ENCODE data around the gene CITED2.
"Not testable (repeated sequence)": the region's sequence is repeated elsewhere in the genome, so short reads cannot be mapped to it uniquely, and the experiment has no call there.

Gene CITED2

DNA sequence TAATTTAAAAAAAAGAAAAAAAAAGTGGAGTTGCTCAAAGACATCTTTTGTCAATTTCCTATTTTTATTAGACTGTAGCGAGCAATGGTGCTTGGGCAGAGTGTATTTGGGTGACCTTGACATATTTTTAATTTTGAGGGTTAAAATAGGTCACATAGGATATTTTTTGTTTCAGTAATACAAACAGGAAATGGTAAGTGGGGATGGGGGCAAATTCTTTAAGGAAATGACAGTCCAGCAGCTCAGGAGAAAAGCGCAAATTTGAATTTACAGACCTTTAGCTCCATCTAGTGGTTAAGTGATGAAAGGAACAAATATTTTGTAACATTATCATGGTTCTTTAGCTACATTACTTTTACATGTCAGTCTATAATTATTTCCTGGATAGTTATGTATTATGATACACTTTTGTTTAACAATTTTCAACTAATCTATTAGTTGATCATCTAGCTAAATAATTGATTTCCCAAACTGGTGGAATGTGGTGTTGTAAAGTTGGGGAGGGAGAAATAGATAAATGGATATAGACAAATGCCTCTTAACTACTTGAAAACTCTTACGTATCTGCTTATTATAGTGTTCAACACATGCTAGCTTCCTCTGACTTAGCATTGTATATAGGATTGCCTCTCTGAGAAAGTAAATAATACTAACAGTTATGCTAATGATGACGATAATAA lies 10.0 kb downstream of the CITED2 start:
- DNase-seq (ENCODE audit: low spot score): peak; percentile 74

DNA sequence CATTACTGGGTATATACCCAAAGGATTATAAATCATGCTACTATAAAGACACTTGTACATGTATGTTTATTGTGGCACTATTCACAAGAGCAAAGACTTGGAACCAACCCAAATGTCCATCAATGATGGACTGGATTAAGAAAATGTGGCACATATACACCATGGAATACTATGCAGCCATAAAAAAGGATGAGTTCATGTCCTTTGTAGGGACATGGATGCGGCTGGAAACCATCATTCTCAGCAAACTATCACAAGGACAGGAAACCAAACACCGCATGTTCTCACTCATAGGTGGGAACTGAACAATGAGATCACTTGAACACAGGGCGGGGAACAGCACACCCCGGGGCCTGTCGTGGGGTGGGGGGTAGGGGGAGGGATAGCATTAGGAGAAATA lies 10.7 kb downstream of the CITED2 start:
- not testable (repeated sequence) for DNase-seq (ENCODE audit: low spot score)

DNA sequence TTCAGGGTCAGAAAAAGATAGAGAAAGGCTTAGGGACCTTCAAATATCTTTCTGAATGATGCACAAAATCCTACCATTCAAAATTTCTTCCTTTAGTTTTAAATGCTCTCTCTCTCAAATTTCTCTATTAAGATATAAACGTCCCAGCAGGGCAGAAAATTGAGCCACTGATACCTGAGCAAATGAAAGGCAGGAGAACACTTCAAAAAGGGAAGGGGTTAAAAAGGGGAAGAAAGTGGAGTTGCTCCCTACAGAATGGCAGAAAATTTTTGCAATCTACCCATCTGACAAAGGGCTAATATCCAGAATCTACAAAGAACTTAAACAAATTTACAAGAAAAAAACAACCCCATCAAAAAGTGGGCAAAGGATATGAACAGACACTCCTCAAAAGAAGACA lies 11.3 kb downstream of the CITED2 start:
- DNase-seq (ENCODE audit: low spot score): not testable (repeated sequence)

DNA sequence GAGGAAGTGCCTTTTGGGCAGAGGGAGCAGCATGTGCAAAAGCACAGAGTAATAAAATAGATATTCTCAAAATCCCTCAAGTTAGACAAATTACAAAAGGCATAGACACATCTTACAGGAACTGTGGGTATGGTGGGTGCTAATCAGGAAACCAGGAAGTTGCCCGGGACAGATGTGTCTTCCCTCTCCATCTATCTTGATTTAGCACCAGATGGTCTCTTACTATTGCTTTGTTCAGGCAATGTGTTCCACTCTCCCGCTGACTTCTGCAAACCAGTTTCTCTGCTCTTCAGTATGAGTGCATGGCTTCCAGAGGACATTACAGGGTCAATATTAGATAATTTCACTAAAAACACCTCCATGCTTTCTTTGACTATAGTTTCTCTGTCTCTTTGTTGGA lies 13.2 kb downstream of the CITED2 start:
- DNase-seq (ENCODE audit: low spot score): no peak

DNA sequence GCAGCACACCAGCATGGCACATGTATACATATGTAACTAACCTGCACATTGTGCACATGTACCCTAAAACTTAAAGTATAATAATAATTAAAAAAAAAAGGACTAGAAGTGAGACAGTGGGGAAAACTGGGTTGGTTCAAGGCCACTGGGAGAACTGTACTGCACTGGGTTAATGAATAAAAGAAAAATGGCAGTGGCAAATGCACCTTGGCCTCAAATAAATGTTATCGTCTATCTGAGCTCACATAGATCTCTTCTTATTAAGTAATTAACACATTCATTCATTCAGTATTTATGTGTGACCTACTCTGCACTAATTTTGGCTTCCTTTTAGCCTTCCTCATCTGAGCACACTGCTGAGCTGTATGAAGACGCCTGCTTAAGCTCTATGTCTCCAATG lies 17.5 kb downstream of the CITED2 start:
- DNase-seq (ENCODE audit: low spot score): no peak

DNA sequence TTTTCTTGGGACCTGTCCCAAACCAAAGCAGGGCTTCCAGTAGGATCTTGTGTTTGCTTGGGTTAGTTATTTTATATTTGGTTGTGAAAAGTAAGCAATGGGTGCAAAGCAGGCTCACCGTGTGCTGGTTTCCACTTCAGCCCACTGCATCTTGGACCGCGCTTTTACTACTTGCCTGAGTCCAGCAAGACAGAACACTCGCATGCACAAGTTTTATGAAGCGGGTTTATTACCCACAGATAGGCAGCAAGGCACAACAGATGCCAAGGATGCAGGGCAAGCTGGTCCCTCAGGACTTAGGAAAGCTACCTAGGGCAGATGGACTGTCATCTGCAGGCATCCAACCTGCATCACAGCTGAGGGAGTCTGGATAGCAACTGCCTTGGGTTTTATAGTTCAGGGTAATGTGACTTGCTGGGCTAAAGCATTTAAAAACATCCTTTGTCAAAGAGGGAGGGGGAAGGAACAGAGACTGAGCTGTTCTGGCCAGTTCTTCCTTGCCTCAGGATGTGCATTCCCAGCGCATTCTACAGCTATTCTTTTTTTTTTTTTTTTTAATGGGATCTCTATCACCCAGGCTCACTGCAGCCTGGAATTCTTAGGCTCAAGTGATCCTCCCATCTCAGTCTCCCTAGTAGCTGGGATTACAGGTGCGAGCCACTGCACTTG lies 18.5 kb downstream of the CITED2 start:
- DNase-seq (ENCODE audit: low spot score): no peak

DNA sequence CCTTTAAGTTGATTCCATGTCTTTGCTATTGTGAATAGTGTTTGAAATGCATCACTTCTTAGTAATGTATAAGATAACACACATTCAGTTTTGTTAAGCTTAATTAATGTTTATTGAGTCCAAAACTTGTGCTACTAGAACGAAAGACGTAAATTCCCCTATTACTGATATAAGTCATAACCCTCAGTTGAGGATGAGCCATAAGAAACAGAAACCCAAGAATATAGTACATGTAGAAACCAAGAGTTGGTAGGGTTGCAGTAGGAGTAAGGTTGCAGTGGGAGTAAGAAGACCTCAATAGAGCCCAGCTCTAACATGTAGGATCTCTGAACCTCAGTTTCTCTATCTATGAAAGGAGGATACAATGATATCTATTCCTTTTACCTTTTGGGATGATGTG lies 19.3 kb downstream of the CITED2 start:
- no peak for DNase-seq (ENCODE audit: low spot score)

DNA sequence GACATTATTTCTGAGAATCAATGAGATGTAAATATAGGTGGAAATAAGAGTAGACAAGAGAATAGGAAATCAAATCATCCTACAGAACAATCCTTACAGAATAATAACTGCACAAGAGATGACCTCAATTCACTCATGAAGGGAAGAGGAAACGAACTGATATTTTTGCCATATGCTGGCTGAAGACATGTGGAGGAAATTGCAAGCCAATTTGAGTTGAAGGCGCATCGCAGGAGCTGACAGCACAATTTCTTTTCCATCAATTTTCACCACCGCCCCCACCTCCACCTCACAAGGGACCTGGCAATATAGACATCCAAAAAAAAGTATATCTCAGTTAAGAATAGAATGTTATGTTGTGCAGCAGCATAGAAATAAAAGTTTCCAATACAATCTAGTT lies 20.3 kb downstream of the CITED2 start:
- DNase-seq (ENCODE audit: low spot score): no peak

DNA sequence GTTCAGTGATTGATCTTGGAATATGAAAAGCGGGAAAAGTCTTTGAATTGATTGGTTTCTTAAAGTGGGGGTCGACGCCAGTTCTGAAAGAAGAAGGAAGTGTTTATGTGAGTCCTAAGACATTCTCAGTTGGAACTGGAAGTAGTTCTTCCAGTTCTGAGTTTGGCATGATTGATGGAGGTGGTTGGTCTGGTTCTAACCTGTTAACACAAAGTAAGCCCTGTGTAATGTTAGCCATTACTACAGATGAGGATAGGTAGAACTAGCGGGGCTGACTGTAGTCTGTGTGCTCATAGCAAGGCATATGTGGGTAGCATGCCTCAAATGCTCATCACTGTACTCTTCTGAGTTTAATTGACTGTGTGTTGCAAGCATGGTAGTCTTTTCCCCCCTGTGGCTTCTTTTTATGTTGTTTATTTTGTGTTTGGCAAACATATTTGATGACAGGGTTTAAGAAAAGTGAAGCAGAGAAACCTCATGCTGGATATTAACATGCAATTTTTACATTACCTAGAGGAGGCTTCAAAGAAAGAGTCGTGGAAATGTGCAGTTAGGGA lies 24.9 kb downstream of the CITED2 start:
- no peak for DNase-seq (ENCODE audit: low spot score)

DNA sequence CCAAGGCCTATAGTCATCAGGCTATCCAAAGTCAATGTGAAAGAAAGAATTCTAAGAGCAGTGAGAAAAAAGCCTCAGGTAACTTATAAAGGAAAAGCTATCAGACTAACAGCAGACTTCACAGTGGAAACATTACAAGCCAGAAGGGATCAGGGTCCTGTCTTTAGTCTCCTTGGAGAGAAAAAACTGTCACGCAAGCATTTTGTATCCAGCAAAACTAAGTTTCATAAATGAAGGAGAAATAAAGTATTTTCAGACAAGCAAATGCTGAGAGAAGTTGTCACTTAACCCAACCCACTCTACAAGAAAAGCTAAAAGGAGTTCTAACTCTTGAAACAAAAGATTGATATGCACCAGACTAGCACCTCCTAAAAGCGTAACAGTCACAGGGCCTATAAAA lies 28.1 kb downstream of the CITED2 start:
- no peak for DNase-seq (ENCODE audit: low spot score)

DNA sequence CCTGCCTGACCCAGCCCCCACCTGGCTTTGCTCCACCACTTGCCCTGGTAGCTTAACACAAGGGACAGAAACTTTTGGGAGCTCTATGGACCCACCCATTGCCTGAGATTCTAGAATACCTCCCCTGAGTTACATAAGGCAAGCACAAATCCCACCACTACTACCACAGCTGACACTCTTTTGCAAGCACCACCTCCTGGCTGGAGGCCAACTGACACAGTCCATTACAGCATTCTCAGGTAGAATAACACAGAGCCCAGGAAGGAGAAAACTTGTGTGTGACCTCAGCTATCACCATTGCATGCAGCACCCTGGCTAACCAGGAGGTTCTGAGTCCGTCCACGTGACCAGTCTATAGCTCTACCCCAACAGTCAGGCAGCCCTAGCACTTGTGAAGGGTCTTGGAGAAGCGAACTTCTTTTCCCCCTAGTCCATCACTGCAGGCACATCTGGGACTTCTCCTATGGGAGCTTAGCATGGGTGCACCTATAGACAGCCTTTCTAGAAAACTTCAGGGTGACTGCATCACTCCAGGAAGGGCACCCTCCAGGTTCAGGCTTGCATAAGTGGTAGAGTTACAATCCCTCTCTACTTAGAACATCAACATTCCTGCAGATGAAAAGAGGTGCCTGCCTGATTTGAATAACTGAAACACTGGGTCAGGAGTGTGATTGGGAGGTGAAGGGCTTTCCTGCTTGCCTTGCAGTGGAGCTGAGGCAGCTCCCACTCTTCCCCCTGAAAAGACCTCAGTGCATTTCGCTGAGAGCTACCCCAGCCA lies 30.1 kb downstream of the CITED2 start:
- DNase-seq (ENCODE audit: low spot score): no peak

DNA sequence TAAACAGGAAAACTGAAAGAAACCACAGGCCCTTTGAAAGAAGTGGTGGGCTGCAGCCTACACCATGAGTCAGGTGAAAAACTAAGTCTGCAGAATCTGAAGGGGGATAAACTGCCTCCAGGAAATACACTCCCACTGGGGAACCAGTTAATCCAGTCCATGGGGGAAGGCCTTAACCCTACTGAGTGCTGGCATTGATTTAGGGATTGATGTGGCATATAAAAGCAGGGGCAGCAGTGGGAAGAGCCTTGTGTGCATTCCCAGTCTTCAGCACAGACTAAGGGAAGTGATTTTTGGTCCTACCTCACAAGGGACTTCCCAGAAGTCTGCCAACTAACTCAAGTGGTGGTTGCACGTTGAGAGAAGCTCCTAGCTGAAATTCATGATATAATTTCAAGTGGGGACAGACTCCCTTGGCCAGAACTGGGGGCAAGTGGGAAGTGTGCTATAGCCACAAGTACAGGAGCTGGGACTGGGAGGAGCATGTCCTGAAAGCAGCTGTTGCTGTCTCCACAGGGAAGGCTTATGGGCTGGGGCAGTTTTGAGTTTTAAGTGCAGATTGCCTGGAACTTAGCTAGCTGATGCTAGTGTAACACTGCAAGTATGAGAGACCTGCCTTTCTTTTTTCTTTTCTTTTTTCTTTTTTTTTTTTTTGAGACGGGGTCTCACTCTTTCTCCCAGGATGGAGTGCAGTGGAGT lies 31.2 kb downstream of the CITED2 start:
- no peak for DNase-seq (ENCODE audit: low spot score)

DNA sequence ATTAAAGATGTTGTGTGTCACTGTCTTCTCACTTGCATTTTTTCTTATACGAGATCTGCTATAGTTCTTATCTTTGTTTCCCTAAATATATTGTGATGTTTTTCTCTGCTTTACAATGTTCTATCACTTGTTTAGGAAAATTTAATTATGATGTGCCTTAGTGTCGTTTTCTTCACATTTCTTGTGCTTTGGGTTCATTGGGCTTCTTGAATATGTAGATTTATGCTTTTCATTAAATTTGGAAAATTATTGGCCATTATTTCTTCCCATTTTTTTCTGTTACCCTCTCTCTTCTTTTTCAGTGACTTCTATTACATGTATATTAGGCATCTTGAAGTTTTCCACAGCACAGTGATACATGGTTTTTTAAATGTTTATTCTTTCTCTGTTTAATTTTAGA lies 33.4 kb downstream of the CITED2 start:
- DNase-seq (ENCODE audit: low spot score): no peak

DNA sequence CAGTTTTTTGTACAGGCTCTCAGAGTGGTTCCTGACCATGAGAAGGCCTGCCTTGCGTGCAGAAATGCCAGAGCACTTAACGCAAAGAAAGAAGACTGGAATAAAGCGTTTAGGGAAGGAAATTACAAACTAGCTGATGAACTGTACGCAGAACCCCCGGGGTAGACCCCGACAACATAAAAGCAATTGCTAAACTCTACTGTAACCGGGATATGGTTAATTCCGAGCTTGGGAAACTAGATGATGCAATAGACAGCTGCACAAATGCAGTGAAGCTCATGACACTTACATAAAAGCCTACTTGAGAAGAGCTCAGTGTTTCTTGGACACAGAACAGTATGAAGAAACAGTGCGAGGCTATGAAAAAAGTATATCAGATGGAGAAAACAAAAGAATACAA lies 35.7 kb downstream of the CITED2 start:
- no peak for DNase-seq (ENCODE audit: low spot score)

DNA sequence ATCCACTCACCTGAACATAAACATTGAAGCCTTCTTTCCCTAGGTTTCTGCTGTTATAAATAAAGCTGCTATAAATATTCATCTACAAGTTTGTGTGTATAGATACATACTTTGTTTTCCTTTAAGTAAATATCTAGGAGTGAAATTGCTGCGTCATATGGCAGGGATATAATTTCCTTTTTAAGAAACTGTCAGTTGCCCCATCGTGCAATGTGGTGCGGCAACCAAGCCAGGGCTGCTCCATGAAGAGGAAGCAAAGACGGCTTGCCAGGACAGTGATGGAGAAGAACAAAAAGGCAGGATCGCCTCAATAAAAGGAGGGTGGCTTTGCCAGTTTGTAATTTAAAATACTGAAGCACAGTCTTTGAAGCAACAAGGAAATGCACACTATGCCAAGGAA lies 36.6 kb downstream of the CITED2 start:
- no peak for DNase-seq (ENCODE audit: low spot score)

DNA sequence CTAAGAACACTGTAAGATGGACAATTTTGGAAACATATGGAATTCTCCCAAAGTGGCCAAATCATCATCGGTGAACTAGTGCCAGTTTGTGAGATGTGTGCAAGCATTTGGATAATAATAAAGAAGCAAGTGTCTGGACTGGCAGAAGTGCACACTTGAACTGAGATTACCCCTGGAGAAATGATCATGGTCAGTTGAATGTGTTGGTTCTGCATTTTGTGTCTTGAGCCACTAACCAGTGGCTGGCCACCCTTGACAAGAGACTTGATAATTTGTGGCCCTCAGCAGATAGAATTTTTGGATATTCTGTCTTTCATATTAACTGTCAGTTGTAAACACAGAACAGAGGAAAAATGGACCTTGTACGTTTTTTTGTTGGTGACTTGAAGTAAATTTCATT lies 37.4 kb downstream of the CITED2 start:
- DNase-seq (ENCODE audit: low spot score): no peak

DNA sequence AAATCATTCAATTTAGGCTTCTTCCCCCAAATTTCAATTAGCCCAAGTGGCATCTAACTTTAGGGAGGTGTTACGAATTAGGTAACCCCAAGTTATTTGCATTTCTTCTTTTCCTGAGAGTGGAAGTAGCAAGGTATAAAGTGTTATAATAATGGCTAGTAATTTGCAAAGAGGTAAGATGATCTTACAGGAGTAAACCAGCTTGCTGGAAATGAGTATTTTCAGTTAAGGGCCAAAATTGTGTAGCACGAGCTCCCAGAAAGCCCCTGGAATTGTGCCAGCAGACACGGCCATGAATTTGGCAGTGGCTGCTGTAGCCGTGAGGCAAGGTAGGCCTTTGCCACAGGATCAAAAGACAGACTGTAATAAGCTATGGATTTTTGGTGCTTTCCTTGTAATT lies 38.0 kb downstream of the CITED2 start:
- DNase-seq (ENCODE audit: low spot score): no peak

DNA sequence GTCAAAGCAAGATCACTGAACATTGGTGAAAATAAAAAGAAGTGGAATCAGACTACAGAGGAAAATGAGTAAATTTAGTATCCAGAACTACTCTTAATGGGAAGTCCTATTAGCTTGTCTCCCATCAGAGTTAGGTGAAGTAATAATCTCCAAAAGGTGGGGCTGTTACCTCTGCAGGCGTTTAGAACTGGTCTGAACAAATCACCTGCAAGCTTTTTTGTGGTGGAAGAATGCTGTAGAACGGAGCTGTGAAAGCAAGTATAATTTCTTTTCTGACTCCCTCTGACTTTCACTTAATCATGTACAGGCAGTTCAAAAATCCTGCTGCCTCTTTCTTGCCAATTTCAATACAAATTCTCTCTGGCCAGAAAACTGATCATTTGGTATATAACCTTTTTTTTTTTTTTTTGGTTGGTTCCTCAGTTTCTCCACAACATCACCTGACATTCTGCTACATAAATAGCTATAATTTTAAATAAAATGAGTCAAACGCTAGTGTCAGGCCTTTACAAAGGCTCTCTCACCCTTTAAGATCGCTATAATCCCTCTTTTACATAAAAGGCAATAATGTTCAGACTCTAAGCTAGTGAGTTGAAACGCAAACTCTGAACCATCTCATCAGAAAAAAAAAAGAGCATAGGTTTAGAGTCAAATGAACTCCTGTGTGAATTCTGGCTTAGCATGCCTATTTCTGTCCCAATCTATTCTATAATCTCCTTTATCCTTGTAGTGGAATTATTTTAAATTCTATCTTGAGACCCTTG lies 38.8 kb downstream of the CITED2 start:
- no peak for DNase-seq (ENCODE audit: low spot score)

DNA sequence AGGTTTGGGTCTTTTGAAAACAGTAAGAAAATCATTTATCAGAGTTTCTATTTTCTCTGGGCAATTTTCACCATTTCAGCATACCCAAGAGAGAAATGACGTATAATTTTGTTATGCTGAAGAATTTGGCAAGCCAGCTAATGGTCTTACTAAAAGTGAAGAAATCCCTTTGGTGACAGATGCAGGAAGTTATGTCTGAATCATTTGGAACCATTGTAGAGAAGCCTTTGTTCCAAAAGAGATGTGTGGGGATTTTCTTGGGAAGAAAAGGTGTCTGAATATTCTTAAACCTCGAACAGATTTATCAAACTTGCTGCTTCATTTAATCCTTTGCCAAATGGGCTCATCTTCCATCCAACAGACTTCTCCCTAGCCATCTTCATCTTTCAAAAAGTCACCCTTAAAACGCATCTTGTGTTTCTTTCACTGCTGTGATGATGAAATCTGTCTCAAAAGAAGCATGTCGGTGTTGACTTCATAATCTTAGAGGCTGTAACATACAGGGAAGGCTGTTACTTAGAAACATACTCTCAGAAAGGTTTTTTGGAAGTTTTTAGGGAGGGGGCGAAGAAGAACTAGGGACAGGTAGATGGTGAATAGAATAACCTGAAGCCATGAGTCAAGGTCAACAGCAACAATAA lies 39.5 kb downstream of the CITED2 start:
- peak; percentile 60 for DNase-seq (ENCODE audit: low spot score)

DNA sequence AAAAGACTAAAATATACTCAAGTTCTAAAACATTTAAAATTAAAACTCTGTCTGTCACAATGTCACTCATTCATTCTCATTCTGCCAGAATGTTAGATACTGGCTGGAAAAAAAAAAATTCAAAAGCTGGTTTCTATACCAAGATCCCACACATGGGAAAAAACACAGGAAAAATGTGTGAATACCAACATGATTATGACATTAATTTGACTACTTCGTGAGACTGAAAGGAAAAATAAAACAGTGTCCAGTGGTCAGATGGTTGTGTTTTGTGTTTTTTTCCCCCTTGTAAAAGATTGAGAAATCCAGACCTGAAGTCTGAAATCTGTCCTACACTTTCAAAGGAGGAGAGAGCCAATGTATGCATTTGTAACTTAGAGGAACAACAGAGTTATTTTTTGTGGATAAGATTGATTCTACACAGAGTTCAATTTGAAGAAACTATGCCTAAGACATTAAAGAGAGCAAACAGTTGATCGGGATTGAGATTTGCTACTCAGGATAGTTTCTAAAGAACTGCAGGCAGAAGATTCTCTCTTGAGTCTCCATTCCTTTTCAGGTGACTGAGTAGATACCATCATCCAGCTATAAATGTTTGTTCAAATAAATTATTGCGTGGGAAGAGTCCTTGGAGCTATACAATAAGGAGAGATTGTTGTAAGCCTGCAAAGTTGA lies 43.5 kb downstream of the CITED2 start:
- DNase-seq (ENCODE audit: low spot score): no peak

DNA sequence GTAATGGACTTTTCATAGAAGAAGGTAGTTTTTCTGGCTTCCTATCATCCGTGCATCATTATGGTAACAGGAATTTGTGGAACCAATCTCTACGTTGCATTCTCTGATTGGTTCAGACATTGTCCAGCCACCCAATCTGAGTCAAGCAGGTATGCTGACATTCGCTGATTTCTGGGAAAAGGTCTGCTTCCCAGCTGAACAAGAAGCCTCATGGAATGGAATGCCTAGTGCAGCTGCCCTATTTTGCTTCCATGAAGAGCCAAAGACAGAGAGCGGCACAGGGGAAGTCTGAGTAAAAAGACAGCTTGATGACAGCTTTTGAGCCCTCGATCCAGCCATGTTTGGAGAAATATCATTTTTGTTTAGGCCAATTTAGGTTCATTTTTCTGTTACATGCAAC lies 44.1 kb downstream of the CITED2 start:
- no peak for DNase-seq (ENCODE audit: low spot score)
